ENCODE results near the gene CDK16. TPM values are rescaled to one million over a fixed set of nuclear protein-coding genes. Genes with fewer than 3 reads are reported as not detected.

The CDK16 gene
- total RNA-seq, 1 experiment from 2014 or later = 168 TPM

GRCh38 chrX:47170861-47171692 lies 47.4 kb upstream of the CDK16 start:
- Histone ChIP-seq H3K36me3 (ENCODE audit: insufficient read depth, low read length, poor library complexity, severe bottlenecking) (peaks cover 22% of the 10 kb centered on the region), H3K27ac (ENCODE audit: low read depth, low read length, poor library complexity, severe bottlenecking) (no peak overlapping the region), H3K4me1 (ENCODE audit: insufficient read depth, low read length, poor library complexity, severe bottlenecking) (no peaks in the 10 kb centered on the region), H3K4me3 (ENCODE audit: low read depth, low read length, poor library complexity, severe bottlenecking) (no peak overlapping the region), H3K27me3 (replicated peaks; ENCODE audit: insufficient read depth, low read depth, low read length, poor library complexity) (no peaks in the 10 kb centered on the region), H3K9me3 (ENCODE audit: low read depth, low read length, poor library complexity, severe bottlenecking) (no peaks in the 10 kb centered on the region)
- no peak for DNase-seq (ENCODE audit: low spot score)
- BruUV-seq (replicated peaks) = no TSS peak
- POLR2A ChIA-PET (ENCODE audit: low non-redundant PET) = no interaction called here
- intact Hi-C loops (cut with micrococcal nuclease; ENCODE audit: unreplicated experiment) = no loop called here
- CTCF ChIA-PET = no interaction called here
- TF ChIP-seq EZH2 (IDR thresholded peaks at IDR 0.05; ENCODE audit: borderline replicate concordance, low read depth, low read length, poor library complexity, severe bottlenecking) (no peak), CTCF (conservative IDR thresholded peaks at IDR 0.05; ENCODE audit: low read depth, low read length) (no peak)

DNA sequence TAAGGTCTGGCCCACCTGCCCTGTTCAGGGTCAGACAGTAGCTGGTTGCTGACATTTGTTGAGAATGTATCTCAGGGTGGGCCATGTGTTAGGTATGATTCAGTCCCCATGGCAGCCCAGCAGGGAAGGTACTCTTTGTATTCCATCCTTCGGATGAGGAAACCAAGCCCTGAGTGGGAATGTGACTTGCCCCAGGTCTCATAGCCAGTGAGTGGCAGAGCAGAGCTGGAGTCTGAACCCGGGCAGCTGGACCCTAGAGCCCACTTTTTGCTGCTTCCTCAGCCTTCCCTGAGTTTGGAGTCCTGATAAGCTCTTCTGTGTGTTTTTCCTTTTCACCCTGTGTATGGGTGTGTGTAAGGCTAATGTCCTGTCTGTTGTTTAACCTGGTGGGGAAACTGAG lies 46.5 kb upstream of the CDK16 start:
- TF ChIP-seq CTCF (conservative IDR thresholded peaks at IDR 0.05; ENCODE audit: low read depth, low read length) (no peak), EZH2 (IDR thresholded peaks at IDR 0.05; ENCODE audit: borderline replicate concordance, low read depth, low read length, poor library complexity, severe bottlenecking) (no peak)
- Histone ChIP-seq H3K9me3 (ENCODE audit: low read depth, low read length, poor library complexity, severe bottlenecking) (no peaks in the 10 kb centered on the region), H3K4me3 (ENCODE audit: low read depth, low read length, poor library complexity, severe bottlenecking) (no peak overlapping the region), H3K27ac (ENCODE audit: low read depth, low read length, poor library complexity, severe bottlenecking) (no peak overlapping the region), H3K27me3 (replicated peaks; ENCODE audit: insufficient read depth, low read depth, low read length, poor library complexity) (no peaks in the 10 kb centered on the region), H3K36me3 (ENCODE audit: insufficient read depth, low read length, poor library complexity, severe bottlenecking) (peaks cover 31% of the 10 kb centered on the region), H3K4me1 (ENCODE audit: insufficient read depth, low read length, poor library complexity, severe bottlenecking) (no peaks in the 10 kb centered on the region)
- BruUV-seq (replicated peaks) = no TSS peak
- no peak for DNase-seq (ENCODE audit: low spot score)
- CTCF ChIA-PET = no interaction called here
- intact Hi-C loops (cut with micrococcal nuclease; ENCODE audit: unreplicated experiment) = no loop called here
- POLR2A ChIA-PET (ENCODE audit: low non-redundant PET) = no interaction called here

DNA sequence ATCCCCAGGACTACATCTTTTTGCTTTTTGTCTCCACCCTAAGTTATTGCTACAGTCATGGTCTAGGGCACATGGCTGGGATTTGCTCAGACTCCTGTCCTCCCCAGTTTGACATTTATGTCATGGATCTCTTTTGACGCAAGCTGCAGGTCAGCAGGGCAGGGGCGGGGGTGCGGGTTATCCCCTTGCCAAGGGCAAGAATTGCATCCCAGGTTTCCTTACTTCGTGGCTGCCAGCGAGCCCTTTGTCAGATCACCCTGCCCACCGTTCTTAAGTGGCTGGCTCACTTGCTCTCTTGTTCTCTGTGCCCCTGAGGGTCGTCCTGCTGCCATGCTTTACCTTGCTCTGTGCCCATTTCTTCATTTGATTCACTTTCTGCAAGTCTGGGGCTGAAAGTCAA lies 45.9 kb upstream of the CDK16 start:
- H3K4me3 ChIP-seq (ENCODE audit: low read depth, low read length, poor library complexity, severe bottlenecking) = no peak overlapping the region
- no TSS peak for BruUV-seq (replicated peaks)
- DNase-seq (ENCODE audit: low spot score) = no peak
- H3K36me3 ChIP-seq (ENCODE audit: insufficient read depth, low read length, poor library complexity, severe bottlenecking) = peaks cover 31% of the 10 kb centered on the region
- H3K27ac ChIP-seq (ENCODE audit: low read depth, low read length, poor library complexity, severe bottlenecking) = no peak overlapping the region
- intact Hi-C loops (cut with micrococcal nuclease; ENCODE audit: unreplicated experiment) = no loop called here
- TF ChIP-seq EZH2 (IDR thresholded peaks at IDR 0.05; ENCODE audit: borderline replicate concordance, low read depth, low read length, poor library complexity, severe bottlenecking) (no peak), CTCF (conservative IDR thresholded peaks at IDR 0.05; ENCODE audit: low read depth, low read length) (no peak)
- no peaks in the 10 kb centered on the region for H3K27me3 ChIP-seq (replicated peaks; ENCODE audit: insufficient read depth, low read depth, low read length, poor library complexity)
- CTCF ChIA-PET = no interaction called here
- no peaks in the 10 kb centered on the region for H3K9me3 ChIP-seq (ENCODE audit: low read depth, low read length, poor library complexity, severe bottlenecking)
- POLR2A ChIA-PET (ENCODE audit: low non-redundant PET) = no interaction called here
- H3K4me1 ChIP-seq (ENCODE audit: insufficient read depth, low read length, poor library complexity, severe bottlenecking) = no peaks in the 10 kb centered on the region
